Esophagus squamous epithelium (tissue), 5 donors: ENCODE measurements around the gene KCNK7. TPM values are rescaled to one million over a fixed set of nuclear protein-coding genes. Genes with fewer than 3 reads are reported as not detected.

Experiments
- DNase-seq: peaks from one replicate; lab custom pipeline; 2025; lab: John Stamatoyannopoulos, UW
- H3K27ac ChIP-seq, 4 donors: fragments of 200-600 bp; sonication (generic); one replicate each; pipeline ENCODE4 v1.5.1; 2016 to 2019; ENCODE audit warnings: mild to moderate bottlenecking in 1 of 4
- H3K27me3 ChIP-seq, 4 donors: fragments of 200-600 bp; sonication (generic); 1 replicate in 3 of 4; 2 replicates in 1 of 4; pipeline versions ENCODE4 v1.5.1 to v1.6.0; 2017 to 2021; ENCODE audit warnings: antibody characterized with exemption in 1 of 4
- H3K36me3 ChIP-seq, 3 donors: fragments of 200-600 bp; sonication (generic); one replicate each; pipeline ENCODE4 v1.5.1; 2016 to 2019
- H3K4me1 ChIP-seq, 3 donors: fragments of 200-600 bp; sonication (generic); one replicate each; pipeline ENCODE4 v1.5.1; 2017 to 2019
- H3K4me3 ChIP-seq, 4 donors: fragments of 200-600 bp; sonication (generic); 1 replicate in 3 of 4; 2 replicates in 1 of 4; pipeline ENCODE4 v1.5.1; 2016 to 2019; ENCODE audit warnings: mild to moderate bottlenecking in 2 of 4, moderate library complexity in 1 of 4
- H3K9me3 ChIP-seq, 3 donors: fragments of 200-600 bp; sonication (generic); one replicate each; pipeline ENCODE4 v1.5.1; 2016 to 2019
- CTCF ChIP-seq, 6 experiments: fragments of 450-650 bp in 4 of 6; fragments of 200-600 bp in 2 of 6; sonication (generic) in 2 of 6; IDR thresholded peaks; one replicate each; pipeline ENCODE4 v1.5.1; 2016 to 2019; ENCODE audit warnings: antibody characterized with exemption in 6 of 6, mild to moderate bottlenecking in 4 of 6, moderate library complexity in 4 of 6
- POLR2A ChIP-seq, 4 donors: fragments of 450-650 bp; IDR thresholded peaks; one replicate each; pipeline ENCODE4 v1.6.1; 2017; ENCODE audit warnings: antibody characterized with exemption in 4 of 4, mild to moderate bottlenecking in 4 of 4, moderate library complexity in 3 of 4
- WGBS, 2 donors: methylation state at CpG; one replicate each; pipeline ENCODE4 v1.1.5; 2018; 5-methylcytosine and 5-hydroxymethylcytosine counted together
- intact Hi-C: fragments of 100-400 bp; cut with DNase I; formaldehyde crosslinking; loops from one replicate; pipeline ENCODE4 v1.15.0; 2022
- total RNA-seq, 4 donors: library from RNA; depleted of rRNA; stranded (reverse); fragments of >200 nt; gene quantifications; one replicate each; pipeline ENCODE4 v1.1.0, GENCODE V29; 2016
- donor health status: DM: yes; HTN: yes; CAD: no.

Gene KCNK7
- total RNA-seq, 4 donors from 2014 or later = 5.5 to 22.5 (median 15.2) TPM

- Histone ChIP-seq H3K4me1 (peaks cover 14 to 29% (median 16%) of the 10 kb centered on the region in 3 donors), H3K4me3 (no peak overlapping the region), H3K36me3 (peaks cover 42 to 69% (median 46%) of the 10 kb centered on the region in 3 donors), H3K27ac (no peak overlapping the region), H3K9me3 (no peaks in the 10 kb centered on the region), H3K27me3 (no peaks in the 10 kb centered on the region)
- no peak for TF ChIP-seq CTCF (IDR thresholded peaks at IDR 0.05)
- TF ChIP-seq POLR2A (IDR thresholded peaks at IDR 0.05) = no peak
- 90 to 100% methylated on average over 2 to 5 of the region's 14 CpGs for WGBS, 2 donors
- DNase-seq = no peak
- intact Hi-C loops = loop anchor here (10.0 kb wide), 1 partner anchor 74 kb away; no protein-coding TSS in a partner anchor
These were observed 23.2 kb upstream of the KCNK7 start for GRCh38 chr11:65618763-65619162.

- 94% methylated on average over 9 of the region's 33 CpGs; no CpG with 5 or more reads in 1 of the 2 donors for WGBS, 2 donors
- no peaks in the 10 kb centered on the region for H3K9me3 ChIP-seq
- no peak overlapping the region for H3K4me3 ChIP-seq
- TF ChIP-seq CTCF (IDR thresholded peaks at IDR 0.05) (no peak), POLR2A (IDR thresholded peaks at IDR 0.05) (no peak)
- no peak overlapping the region for H3K27ac ChIP-seq
- no peak for DNase-seq
- intact Hi-C loops = loop anchor here (10.0 kb wide), 1 partner anchor 73 kb away; no protein-coding TSS in a partner anchor
- peaks cover 36 to 63% (median 41%) of the 10 kb centered on the region in 3 donors for H3K36me3 ChIP-seq
- H3K4me1 ChIP-seq = peaks cover 16 to 35% (median 18%) of the 10 kb centered on the region in 3 donors
- H3K27me3 ChIP-seq = no peaks in the 10 kb centered on the region
These were observed 22.6 kb upstream of the KCNK7 start for GRCh38 chr11:65617990-65618751.

- peaks cover 24 to 43% (median 27%) of the 10 kb centered on the region in 3 donors for H3K4me1 ChIP-seq
- peak overlapping the region in 1 of 4 donors; percentile 96 for H3K27ac ChIP-seq
- H3K27me3 ChIP-seq = no peaks in the 10 kb centered on the region
- peaks cover 30 to 62% (median 40%) of the 10 kb centered on the region in 3 donors for H3K36me3 ChIP-seq
- TF ChIP-seq CTCF (IDR thresholded peaks at IDR 0.05) (no peak), POLR2A (IDR thresholded peaks at IDR 0.05) (no peak)
- H3K4me3 ChIP-seq = peak overlapping the region in 2 of 4 donors; percentile 81 to 99
- no peaks in the 10 kb centered on the region for H3K9me3 ChIP-seq
- no peak for DNase-seq
- intact Hi-C loops = loop anchor here (10.0 kb wide), 1 partner anchor 72 kb away; no protein-coding TSS in a partner anchor
- WGBS, 2 donors = 80 to 86% methylated on average over 8 to 10 of the region's 17 CpGs
These were observed 21.7 kb upstream of the KCNK7 start for GRCh38 chr11:65617136-65617850.

- Histone ChIP-seq H3K36me3 (peaks cover 28 to 62% (median 36%) of the 10 kb centered on the region in 3 donors), H3K4me1 (peaks cover 31 to 51% (median 34%) of the 10 kb centered on the region in 3 donors), H3K27ac (peak overlapping the region; percentile 96 to 98 (median 97)), H3K9me3 (no peaks in the 10 kb centered on the region), H3K27me3 (no peaks in the 10 kb centered on the region), H3K4me3 (peak overlapping the region; percentile 81 to 99 (median 96))
- TF ChIP-seq POLR2A (IDR thresholded peaks at IDR 0.05) (no peak), CTCF (IDR thresholded peaks at IDR 0.05) (no peak)
- no peak for DNase-seq
- 25 to 56% methylated on average over 5 to 6 of the region's 10 CpGs for WGBS, 2 donors
- intact Hi-C loops = loop anchor here (10.0 kb wide), 1 partner anchor 72 kb away; no protein-coding TSS in a partner anchor
These were observed 21.0 kb upstream of the KCNK7 start for GRCh38 chr11:65616575-65617001.
